Right atrium auricular region (tissue), 2 donors: ENCODE results near the gene ARL8B. TPM values are rescaled to one million over a fixed set of nuclear protein-coding genes. Genes with fewer than 3 reads are reported as not detected.

ENCODE experiments used
- DNase-seq: peaks from one replicate; pipeline ENCODE4 v3.0.0-alpha.2; 2019; ENCODE audit warnings: low spot score
- H3K27ac ChIP-seq, 2 donors: fragments of 200-600 bp; sonication (generic); 1 replicate in 1 of 2; 2 replicates in 1 of 2; pipeline ENCODE4 v1.5.1; 2016 to 2019
- H3K27me3 ChIP-seq, 2 donors: fragments of 200-600 bp; sonication (generic); one replicate each; pipeline versions ENCODE4 v1.5.1 to v1.6.0; 2017 to 2019
- H3K36me3 ChIP-seq: fragments of 200-600 bp; sonication (generic); one replicate; pipeline ENCODE4 v1.5.1; 2016
- H3K4me1 ChIP-seq, 2 donors: fragments of 200-600 bp; sonication (generic); one replicate each; pipeline versions ENCODE4 v1.5.1 to v1.6.0; 2017 to 2019
- H3K4me3 ChIP-seq, 2 donors: fragments of 200-600 bp; sonication (generic); 1 replicate in 1 of 2; 2 replicates in 1 of 2; pipeline ENCODE4 v1.5.1; 2017 to 2019; ENCODE audit warnings: mild to moderate bottlenecking in 1 of 2, moderate library complexity in 1 of 2
- H3K9me3 ChIP-seq, 2 donors: fragments of 200-600 bp; sonication (generic); one replicate each; pipeline ENCODE4 v1.5.1; 2019
- CTCF ChIP-seq, 2 donors: fragments of 200-600 bp; sonication (generic); IDR thresholded peaks; one replicate each; pipeline ENCODE4 v1.5.1; 2019; ENCODE audit warnings: antibody characterized with exemption in 2 of 2
- total RNA-seq, 2 donors: library from RNA; depleted of rRNA; stranded (reverse); fragments of >200 nt; gene quantifications; one replicate each; pipeline ENCODE4 v1.1.0, GENCODE V29; 2016

Gene ARL8B
- total RNA-seq, 2 donors from 2014 or later: 33.9 to 35.6 TPM

DNA sequence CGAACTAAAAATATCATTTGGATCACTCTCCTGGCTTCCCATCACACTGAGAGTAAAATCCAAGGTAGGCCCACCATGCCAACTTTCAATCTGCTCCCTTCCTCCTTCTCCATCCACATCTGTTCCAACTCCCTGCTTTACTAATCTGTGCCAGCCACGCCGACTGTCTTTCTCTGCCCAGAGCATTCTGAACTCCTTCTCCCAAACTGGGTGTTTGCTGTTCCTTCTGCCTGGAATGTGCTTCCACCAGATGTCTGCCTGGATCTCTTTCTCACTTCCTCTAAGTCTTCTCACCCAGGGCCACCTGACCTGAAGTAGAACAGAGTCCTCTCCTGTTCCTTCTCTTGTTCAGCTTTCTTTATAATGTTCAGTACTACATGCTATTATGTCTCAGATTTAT, 5.6 kb upstream of the ARL8B start:
- no peak for TF ChIP-seq CTCF (IDR thresholded peaks at IDR 0.05)
- Histone ChIP-seq H3K36me3 (no peaks in the 10 kb centered on the region), H3K27me3 (no peaks in the 10 kb centered on the region), H3K4me1 (no peaks in the 10 kb centered on the region), H3K4me3 (no peak overlapping the region), H3K27ac (no peak overlapping the region), H3K9me3 (no peaks in the 10 kb centered on the region)
- no peak for DNase-seq

DNA sequence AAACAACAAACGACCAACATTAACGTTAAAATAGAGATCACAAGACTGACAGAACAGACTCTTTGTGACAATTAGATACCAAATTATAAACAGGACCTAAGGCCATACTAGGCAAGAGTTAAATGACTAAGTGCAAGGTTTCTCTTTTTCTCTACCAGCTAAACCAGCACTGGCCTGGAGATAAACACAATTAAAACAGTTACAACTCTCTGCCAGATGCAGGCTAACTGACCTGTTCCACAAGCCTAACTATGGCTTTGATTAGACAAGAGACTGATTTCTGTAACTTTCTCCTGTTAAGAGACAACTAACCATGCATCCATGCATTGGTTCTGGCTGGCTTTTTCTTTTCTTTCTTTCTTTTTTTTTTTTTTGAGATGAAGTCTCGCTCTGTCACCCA, 1.6 kb upstream of the ARL8B start:
- no peak for DNase-seq
- TF ChIP-seq CTCF (IDR thresholded peaks at IDR 0.05): no peak
- Histone ChIP-seq H3K4me1 (peaks cover 0 to 25% of the 10 kb centered on the region in 2 donors), H3K36me3 (no peaks in the 10 kb centered on the region), H3K27ac (no peak overlapping the region), H3K27me3 (no peaks in the 10 kb centered on the region), H3K4me3 (no peak overlapping the region), H3K9me3 (no peaks in the 10 kb centered on the region)

DNA sequence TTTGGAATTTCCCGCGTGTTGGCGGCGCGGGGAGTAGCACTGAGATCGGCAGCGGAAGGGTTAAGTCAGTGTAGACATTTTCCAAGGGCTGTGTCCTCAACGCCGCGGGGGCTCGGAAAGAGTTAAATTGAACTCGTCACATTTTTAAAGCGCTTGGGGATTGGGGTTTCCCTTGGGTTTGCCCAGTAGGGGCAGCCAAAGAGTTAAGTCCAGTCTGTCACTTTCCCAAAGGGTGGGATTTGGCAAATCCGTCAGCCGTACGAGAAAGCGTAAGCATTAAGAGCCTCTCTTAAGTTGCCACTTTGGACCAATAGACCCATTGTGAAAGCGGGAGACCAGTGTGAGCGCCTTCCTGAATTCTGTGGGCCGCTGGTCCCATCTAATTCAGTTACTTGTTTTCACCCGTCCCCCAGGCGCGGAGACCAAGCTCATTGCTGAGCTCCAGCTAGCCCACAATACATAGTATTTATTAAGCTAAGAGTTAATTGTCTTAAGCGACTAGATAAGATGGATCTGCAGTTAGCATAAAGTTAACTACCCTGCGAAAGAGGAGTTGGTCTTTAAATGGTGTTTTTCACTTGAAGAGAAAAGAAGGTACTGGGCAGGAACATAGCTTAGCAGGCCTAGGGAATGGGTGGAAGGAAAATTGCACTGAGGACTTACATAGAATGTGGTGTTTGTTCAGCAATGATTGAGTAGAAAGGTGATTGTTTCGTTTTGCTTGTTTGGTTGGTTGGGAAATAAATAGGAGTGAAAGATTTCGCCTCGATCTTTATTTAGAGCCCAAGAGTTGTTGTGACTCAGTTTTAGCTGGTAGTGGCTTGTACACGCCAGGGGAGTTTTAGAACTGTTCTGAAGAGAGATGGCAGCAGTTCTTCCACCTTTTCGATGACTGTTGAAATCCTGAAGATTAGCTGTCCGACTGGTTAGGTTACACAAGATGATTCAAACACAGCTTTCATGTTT, 932 bp downstream of the ARL8B start:
- peak in 1 of 2 donors; percentile 19 for TF ChIP-seq CTCF (IDR thresholded peaks at IDR 0.05)
- no peaks in the 10 kb centered on the region for H3K27me3 ChIP-seq
- H3K36me3 ChIP-seq: no peaks in the 10 kb centered on the region
- peak overlapping the region; percentile 93 to 99 for H3K4me3 ChIP-seq
- peak; percentile 65 for DNase-seq
- no peaks in the 10 kb centered on the region for H3K9me3 ChIP-seq
- peaks cover 0 to 37% of the 10 kb centered on the region in 2 donors for H3K4me1 ChIP-seq
- peak overlapping the region; percentile 94 to 95 for H3K27ac ChIP-seq

GRCh38 chr3:5123937-5124336, 1.8 kb downstream of the ARL8B start:
- no peaks in the 10 kb centered on the region for H3K27me3 ChIP-seq
- no peaks in the 10 kb centered on the region for H3K36me3 ChIP-seq
- peaks cover 0 to 37% of the 10 kb centered on the region in 2 donors for H3K4me1 ChIP-seq
- peak overlapping the region; percentile 94 to 95 for H3K27ac ChIP-seq
- H3K4me3 ChIP-seq: peak overlapping the region in 1 of 2 donors; percentile 99
- no peak for TF ChIP-seq CTCF (IDR thresholded peaks at IDR 0.05)
- no peaks in the 10 kb centered on the region for H3K9me3 ChIP-seq
- DNase-seq: no peak

- no peak for DNase-seq
- no peaks in the 10 kb centered on the region for H3K27me3 ChIP-seq
- H3K4me3 ChIP-seq: no peak overlapping the region
- peaks cover 0 to 42% of the 10 kb centered on the region in 2 donors for H3K4me1 ChIP-seq
- H3K9me3 ChIP-seq: no peaks in the 10 kb centered on the region
- TF ChIP-seq CTCF (IDR thresholded peaks at IDR 0.05): no peak
- no peaks in the 10 kb centered on the region for H3K36me3 ChIP-seq
- no peak overlapping the region for H3K27ac ChIP-seq
These were observed 4.5 kb downstream of the ARL8B start for GRCh38 chr3:5126586-5126985.
